Eye (tissue), 1 donor: ENCODE data around the gene NDC80.
A peak's percentile ranks its signal among the peaks of the same experiment; 100 is the strongest.

Experiments
- DNase-seq: peaks from one replicate; pipeline ENCODE4 v3.0.0-alpha.2; 2015

NDC80 gene

DNA sequence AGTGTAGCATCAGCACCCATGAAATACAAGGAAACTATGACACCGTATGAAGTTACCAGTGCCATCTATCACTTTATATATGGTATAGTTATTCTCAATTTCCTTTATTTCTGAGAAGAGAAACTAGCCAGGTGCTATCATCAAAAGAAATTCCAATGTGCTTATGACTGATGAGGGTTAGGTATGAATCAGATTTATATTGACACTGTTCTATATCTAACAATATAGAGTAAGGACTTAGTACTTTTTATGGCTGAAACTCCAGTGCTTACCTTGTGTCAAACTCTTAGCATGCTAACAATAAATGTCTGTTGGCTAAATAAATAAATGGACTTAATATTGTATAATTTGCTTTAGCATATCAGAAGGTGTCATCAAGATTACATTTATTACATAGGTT, 7.0 kb upstream of the NDC80 start:
- no peak for DNase-seq

DNA sequence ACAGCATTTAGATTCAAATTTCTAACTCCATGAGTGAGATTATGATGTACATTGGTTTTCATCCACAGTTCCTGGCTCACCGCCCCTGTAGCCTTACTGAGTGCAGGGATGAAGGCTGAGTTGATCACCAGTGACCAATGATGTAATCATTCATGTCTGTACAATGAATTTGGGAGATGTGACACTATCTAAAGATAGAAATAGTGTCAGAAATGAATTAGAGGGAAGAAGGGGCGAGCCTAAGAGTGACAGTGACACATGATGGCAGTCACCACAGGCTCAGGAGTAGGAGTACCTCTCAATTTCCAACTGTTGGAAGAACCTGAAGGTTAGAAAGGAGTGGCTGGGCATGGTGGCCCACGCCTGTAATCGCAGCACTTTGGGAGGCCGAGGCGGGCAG, 3.2 kb upstream of the NDC80 start:
- no peak for DNase-seq

DNA sequence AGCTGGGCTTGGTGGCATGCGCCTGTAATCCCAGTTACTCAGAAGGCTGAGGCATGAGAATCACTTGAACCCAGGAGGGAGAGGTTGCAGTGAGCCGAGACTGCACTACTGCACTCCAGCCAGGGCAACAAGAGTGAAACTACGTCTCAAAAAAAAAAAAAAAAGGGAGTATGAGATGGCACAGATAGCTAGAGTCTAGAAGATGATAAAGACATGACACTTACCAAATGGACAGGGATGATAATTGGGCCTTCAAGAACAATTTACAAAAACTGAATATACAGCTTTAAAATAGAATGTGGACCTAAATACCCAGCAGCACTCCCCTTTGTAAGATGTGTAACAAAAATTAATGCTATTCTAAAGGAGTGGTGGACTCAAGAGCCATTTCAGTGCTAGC, 2.8 kb upstream of the NDC80 start:
- no peak for DNase-seq

DNA sequence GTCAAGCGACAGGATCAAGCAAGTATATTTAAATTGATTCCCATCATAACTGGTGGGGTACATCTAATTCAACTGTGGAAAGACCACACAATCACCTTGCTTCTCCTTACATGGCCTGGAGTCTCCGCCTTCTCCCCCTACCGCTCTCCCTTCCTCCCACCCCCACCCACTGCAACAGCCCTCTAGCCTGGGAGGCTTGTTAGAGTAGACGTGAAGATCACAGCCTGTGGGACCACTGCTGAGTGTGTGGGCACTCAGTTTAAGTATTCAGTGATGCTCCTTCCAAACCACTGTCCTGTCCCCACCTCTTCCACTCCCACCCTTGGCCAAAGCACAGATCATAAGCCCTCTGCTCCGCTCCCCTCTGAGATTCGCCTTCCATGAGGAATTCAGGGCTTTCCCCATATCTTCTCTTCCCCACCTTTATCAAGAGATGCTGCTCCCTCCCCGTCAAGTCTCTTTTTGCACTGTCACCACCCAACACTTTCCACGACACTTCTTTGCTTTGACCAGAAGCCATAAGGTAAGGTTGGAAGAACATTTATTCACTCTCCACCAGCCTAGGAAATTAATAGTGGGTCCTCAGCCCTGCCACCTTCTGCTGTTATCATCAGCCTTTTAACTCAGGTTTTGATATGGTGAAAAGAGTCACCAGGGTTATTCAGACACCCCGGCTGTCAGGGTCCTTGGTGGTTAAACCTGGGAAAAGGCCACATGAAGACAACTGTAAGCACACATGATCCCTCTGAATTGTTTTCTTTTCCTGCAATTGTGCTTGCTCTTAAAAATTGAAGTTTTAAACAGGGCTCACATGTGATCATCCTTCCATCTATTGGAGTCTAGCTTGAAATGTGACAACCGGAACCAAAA, 1.8 kb upstream of the NDC80 start:
- DNase-seq: no peak

DNA sequence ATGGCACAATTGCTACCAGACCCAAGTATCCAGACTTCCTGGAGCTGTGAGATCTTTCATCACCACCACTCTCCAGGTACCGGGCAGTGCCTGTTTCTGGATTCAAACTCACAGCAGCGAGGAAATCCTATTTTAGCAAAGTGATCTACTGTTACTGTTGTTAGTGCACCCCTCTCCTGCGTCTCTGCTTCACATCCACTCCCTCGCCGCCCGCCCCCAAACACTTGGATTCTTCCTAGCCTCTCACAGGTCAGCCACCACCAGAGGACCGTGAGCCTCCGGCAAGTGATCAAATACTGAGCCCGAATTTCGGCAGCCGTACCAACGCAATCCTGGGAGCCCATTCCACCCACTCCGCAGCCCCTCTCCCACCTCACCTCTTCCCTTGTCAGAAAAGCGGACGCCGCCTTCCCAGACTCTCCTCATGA, 571 bp upstream of the NDC80 start:
- no peak for DNase-seq

DNA sequence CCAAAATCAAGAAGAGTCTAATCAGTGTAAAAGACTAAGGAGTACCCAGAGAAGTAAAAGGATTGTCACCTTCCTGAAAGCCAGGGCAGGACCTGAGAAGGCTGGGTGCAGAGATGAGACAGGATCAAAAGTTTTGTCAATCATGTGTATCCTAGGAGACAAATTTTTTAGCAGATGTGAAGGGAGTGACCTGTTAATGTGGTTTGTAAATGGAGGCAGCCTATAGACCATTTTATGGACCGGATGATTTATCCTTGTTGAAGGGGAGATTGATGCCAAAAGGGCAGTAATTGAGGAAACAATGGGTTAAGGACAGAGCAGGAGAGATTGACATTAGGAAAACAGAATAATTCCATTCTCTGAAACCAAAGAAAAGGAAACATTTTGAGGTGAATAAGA, 813 bp downstream of the NDC80 start:
- DNase-seq: no peak

DNA sequence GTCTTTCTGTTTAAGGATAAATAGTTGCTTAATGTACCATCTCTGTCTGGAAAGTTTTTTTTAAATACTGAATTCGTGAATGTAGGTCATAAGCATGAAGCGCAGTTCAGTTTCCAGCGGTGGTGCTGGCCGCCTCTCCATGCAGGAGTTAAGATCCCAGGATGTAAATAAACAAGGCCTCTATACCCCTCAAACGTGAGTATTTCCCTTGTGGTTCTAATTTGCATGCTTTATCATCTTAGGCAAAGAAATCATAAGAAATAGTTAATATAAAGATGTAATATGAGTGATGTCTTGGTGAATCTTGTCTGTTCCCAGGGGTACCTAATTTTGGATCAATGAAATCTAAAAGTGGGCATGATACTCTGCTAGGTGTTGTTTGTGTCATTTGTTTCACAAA, 1.5 kb downstream of the NDC80 start:
- peak; percentile 23 for DNase-seq

DNA sequence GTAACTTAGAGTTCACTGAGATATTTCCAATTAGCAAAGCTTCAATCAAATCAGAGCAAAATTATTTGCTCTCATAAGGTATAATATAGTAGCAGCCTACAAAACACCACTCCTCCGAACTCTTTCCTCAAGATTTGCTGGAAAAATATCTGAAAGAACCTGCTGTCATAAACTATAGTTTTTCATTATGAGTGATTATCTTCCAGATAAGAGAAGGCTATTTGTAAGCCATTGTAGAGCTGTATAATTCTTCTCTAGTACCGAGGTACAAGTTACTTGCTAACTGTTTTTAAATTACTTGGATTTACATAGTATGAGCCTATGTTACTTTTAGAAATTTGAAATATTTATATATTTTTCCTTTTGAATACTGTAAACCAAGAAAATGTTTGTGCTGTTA, 2.1 kb downstream of the NDC80 start:
- DNase-seq: peak; percentile 7

DNA sequence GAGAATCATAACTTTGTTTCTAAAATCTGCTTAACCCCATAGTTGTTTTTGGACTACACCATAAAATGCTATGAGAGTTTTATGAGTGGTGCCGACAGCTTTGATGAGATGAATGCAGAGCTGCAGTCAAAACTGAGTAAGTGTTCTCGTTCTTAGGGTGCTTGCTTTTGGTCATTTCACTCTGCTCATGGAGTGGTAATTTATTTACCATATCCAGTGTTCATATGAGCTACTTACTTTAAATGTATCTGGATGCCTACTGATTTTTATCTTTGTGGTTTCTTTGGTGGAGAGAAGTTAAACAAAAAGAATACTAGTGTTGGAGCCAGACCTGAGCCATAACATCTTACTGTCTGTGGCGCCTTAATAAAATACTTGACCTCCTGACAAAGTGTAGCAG, 16.4 kb downstream of the NDC80 start:
- DNase-seq: no peak

DNA sequence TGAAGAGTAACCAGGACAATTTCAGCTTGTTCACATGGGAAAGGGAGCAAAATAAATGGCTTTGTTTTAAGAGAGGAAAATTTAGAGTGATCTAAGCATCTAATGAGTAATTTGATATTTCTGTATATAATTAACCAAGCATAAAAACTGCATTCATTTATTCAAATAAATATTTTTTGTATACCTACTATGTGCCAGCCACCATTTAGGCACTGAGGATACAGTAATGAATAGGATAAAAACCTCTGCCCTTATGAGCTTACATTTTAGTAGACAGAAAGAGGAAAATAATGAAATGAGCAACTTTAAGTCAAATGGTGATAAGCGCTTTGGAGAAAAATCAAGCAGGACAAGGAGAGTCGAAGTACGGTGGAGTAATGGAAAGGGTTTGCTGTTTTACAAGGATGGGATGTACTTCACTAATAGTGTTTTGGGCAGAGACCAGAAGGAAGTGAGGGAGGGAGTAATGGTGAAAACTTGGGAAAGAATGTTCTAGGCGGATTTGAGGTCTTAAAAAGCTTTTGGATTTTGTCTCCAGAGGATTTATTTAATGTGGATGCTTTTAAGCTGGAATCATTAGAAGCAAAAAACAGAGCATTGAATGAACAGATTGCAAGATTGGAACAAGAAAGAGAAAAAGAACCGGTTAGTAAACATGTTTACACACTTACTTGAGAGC, 17.4 kb downstream of the NDC80 start:
- DNase-seq: no peak

DNA sequence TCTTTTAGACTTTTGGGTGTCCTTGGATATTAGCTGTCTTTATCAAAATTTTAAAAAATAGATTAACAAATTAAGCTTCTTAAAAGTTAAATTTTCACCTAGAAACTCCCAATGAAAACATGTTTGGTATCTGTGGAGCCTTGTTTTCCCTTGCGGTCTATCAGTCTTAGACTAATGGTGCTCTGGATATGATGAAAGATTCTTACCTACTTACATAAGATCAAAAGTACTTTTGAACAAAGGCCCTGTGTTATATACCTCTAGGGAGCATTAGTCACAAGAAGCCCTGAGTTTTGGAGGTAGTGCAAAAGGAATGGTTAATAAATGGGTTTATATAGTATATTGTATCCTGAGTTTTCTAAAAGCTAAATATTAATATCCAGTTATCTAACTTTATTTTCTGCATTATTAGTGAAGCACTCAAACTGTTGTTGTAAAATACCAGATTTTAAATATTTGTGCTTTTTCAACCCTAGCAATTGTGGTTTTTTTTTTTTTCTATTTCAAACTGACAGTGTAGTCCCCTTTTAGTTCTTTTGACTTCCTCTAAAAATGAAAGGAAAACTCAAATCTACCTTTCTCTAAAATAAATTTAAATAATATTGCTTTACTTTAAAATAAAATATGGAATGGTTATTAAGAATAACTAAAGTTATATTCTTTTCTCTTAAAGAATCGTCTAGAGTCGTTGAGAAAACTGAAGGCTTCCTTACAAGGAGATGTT, 18.1 kb downstream of the NDC80 start:
- no peak for DNase-seq

DNA sequence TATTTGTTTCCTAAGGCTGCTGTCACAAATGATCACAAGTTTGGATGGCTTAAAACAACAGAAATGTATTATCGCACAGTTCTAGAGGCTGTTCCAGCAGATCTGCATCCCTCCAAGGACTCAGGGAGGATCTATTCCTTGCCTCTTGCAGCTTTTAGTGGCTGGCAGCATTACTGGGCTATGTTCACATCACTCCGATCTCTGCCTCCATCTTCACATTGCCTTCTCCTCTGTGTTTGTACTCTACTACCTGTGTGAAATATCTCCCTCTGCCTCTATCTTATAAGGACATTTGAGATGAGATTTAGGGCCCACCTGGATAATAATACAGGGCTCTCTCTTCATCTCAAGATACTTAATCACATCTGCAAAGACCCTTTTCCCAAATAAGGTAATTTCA, 18.9 kb downstream of the NDC80 start:
- no peak for DNase-seq

DNA sequence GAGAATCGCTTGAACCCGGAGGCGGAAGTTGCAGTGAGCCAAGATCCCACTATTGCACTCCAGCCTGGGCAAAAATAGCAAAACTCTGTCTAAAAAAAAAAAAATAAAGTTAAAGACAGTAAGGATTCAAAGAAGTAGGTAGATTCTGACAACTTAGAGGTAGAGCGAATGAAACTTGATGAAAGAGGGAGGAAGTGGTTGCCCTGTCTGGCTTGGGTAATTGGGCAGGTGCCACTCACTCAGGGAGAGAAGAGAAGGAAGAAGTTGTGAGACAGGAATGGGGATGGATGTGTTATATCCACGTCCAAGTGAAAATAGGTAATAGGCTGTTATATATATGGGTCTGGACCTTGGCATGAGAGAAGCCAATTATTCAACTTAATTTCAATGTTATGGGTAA, 26.3 kb downstream of the NDC80 start:
- DNase-seq: no peak

DNA sequence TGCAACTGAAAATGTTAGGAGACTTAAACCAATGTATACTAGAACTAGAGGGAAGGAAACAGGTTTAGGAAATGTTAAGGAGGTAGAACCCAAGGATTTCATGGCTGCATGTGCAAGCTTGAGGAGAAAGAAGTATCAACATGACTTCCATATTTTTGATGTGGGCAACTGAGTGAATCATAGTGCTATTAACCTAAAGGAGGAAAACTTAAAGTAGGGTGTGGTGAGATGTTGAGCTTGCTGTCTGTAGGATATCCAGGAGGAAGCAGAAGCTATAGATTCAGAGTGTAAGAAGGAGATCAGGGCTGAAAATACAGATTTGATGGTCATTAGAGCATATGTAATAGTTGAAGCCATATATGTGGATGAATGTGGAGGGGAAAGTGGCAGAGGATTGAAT, 31.5 kb downstream of the NDC80 start:
- DNase-seq: no peak

DNA sequence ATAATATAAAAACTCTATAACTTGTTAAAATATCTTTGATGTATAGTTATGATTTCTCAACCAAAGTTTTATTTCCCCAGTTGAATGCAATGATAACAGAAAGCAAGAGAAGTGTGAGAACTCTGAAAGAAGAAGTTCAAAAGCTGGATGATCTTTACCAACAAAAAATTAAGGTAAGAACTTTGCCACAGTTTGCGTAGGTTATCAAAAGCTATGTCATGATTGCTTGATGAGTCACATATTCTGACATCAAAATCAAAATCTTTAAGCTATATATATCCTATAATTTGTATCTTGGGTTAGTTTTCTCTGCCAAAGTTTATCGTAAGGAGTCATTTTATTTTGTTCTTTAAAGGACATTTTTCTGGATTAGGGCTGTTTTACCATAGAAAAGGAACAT, 35.0 kb downstream of the NDC80 start:
- DNase-seq: no peak

DNA sequence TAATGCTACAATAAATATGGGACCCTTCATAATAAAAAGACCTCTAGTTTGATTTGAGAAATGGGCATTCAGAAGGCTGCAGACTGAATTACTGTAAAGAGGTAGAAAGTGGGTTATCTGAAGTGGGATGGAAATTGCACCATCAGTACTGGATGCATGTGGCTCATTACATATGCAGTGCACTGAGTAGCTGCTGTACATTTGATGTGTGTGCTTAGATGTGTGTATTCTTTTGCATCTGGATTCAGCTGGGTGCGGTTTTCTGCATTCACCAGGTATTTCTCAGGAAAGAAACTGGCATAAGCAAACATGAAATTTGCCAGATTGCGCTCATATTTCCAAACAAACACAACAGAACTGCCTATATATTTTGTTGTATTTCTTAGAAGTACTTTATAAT, 38.2 kb downstream of the NDC80 start:
- DNase-seq: no peak

DNA sequence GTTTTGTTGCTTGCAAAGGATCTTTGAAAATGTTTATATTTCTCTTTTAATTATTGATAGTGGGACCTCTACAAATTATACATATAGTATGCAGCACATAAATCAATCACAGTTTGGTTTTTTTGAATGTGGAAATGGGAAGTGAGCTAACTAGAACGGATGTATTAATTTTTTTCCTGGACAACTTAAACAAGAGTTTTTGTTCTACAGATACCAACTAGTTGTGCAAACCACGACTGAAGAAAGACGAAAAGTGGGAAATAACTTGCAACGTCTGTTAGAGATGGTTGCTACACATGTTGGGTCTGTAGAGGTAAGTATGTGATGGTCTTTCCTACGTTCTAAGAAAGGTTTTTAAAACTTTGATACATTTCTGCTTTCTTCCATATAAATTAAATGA, 39.2 kb downstream of the NDC80 start:
- DNase-seq: no peak

DNA sequence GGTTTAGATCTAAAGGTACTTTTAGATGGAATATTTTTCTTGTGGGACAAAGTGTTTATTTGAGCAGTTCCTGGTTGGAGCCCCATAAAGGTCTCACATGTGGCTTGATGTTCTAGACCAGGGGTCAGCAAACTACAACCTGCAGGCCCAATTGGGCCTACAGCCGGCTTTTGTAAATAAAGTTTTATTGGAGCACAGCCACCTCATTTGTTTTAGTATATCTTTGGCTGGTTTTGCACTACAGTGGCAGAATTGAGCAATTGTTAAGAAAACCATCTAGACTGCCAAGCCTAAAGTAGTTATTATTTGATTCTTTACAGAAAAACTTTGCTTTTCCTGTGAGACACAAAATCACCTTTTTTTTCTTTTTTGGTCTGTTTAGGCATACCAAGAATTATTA, 41.6 kb downstream of the NDC80 start:
- no peak for DNase-seq

DNA sequence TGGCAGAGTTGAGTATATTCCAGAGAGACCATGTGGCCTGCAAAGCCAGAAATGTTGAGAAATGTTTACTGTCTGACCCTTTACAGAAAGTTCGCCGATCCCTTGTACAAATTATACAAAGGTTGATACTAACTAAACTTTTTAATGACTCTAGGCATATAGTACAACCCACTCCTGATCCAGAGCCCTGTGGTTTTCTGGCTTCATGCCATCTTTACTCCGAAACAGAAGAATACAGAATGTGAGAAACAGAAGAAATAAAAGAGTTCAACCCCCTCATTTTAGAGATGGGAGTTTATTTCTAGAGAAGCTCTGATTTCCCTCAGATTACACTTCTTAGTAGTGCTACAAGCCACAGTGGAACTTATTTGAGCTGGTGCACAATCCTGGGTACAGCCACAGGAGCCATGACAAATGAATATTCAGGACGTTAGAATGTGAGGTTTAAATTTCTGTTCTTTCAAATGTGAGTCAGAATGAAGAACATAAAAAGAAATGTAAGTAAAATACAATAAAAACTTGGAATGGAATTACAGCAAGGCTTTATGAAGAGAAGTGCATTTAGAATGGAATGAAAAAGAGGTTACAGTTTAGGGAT, 46.1 kb downstream of the NDC80 start:
- no peak for DNase-seq

DNA sequence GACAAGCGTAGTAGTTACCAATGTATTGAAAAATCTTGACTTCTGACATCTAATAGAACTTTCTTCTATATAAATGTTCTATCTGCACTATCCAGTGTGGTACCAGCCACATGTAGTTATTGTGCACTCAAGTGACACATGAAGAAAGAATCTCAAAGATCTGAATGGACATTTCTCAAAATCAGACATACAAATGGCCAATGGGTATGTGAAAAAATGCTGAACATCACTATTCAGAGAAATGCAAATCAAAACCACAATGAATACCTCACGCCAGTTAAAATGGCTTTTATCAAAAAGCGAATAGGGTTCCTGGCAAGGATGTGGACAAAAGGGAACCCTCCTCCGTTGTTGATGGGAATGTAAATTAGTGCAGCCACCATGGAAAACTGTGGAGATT, 46.7 kb downstream of the NDC80 start:
- no peak for DNase-seq

DNA sequence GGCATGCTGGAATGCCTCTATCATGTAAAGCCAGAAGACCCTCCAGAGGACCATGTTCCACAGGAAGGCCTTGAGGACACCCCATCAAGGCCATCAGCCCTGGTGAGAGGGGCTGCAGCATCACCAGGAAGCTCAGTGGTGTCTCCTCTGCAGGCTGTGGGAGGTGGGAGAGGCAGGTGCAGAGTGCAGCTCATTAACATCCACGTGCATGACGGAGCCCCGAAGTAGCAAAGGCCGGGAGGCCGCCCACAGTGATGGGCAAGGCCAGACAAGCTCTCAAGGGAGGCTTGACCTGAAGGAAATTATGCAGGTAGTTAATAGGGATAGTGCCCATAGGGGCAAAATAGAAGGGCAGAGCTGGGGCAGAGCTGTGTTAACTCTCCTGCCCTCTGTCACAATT, 53.9 kb downstream of the NDC80 start:
- no peak for DNase-seq

DNA sequence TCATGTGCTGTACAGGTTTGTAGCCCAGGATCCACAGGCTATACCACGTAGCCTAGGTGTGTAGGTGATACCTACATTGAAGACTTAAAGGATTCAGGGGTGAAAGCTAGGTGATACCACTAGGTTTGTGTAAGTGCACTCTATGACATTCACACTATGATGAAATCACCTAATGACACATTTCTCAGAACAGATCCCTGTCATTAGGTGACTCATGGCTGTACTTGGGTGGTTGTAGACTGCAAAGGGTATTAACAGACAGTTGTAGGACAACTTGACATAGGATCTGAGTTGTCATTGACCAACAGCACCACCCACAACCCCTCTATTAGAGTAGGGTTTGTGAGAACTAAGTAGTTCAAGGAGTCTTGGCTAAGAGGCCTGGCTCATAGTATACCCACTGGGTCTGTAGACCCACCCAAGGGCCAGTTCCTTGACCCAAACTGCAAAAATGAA, 56.5 kb downstream of the NDC80 start:
- no peak for DNase-seq

DNA sequence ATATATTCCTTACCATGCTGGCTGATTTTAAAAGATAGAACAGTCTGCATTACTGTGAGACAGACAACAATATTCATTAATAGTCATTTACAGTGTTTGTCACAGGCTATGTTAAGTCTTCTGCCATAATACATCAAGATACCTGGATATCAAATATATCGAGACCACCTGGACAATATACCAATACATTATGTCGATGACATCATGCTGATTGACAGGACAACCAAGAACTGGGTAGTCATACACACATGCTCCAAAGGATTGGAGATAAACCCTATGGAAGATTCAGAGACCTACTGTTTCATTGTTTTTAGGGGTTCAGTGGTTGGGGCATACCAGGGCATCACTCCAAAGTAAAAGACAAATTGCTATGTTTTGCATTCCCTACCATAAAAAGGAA, 57.6 kb downstream of the NDC80 start:
- no peak for DNase-seq
